Transverse colon (tissue), 3 donors: ENCODE measurements around the gene TRAFD1.

Source experiments
- EP300 ChIP-seq: sonication (generic); formaldehyde crosslinking; IDR thresholded peaks from one replicate; pipeline ENCODE4 v1.6.1; 2017; ENCODE audit warnings: antibody characterized with exemption, low read depth
- POLR2A ChIP-seq: fragments of 450-650 bp; IDR thresholded peaks from one replicate; pipeline ENCODE4 v1.6.1; 2016; ENCODE audit warnings: antibody characterized with exemption, mild to moderate bottlenecking, moderate library complexity
- TF ChIP-seq, protein P1 (sequence below), 5 experiments: fragments of 200-600 bp in 3 of 5; fragments of 450-650 bp in 2 of 5; sonication (generic) in 3 of 5; IDR thresholded peaks; 1 replicate in 2 of 5; 2 replicates in 3 of 5; pipeline ENCODE4 v1.5.1; 2016 to 2017; ENCODE audit warnings: antibody characterized with exemption in 5 of 5, inconsistent platforms in 3 of 5, mild to moderate bottlenecking in 2 of 5, moderate library complexity in 1 of 5

DNA sequence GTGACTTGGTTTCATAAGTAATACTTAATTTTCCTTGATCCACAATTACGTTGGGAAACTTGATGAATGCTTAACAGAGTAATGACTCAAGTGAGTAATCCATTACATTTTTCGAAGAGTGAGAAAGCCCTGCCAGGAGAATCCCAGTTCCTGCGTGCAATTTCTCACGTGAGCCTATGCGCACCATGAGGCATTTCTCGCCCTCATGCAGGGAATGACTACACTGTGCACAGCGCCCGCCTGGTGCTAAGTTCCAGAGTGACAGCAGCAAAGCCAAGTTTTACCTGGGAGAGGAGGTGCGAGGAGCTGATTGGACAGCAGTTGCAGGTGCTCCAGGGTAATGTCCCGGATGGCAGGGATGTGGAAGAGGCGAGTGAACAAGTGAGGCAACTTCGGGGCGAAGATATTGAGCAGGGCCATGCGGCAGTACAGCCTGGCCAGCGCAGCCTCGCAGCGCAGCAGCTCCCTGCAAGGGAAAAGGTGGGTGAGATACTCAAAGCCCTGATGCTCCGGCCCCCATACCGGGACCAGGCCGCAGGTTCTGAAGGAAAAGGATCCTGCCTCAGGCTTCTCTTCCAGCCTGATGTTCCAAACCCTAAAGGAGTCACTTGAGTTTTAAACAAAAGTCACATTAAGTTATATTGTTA, 69.4 kb downstream of the TRAFD1 start:
- TF ChIP-seq POLR2A: no peak
- TF ChIP-seq, protein P1, sequence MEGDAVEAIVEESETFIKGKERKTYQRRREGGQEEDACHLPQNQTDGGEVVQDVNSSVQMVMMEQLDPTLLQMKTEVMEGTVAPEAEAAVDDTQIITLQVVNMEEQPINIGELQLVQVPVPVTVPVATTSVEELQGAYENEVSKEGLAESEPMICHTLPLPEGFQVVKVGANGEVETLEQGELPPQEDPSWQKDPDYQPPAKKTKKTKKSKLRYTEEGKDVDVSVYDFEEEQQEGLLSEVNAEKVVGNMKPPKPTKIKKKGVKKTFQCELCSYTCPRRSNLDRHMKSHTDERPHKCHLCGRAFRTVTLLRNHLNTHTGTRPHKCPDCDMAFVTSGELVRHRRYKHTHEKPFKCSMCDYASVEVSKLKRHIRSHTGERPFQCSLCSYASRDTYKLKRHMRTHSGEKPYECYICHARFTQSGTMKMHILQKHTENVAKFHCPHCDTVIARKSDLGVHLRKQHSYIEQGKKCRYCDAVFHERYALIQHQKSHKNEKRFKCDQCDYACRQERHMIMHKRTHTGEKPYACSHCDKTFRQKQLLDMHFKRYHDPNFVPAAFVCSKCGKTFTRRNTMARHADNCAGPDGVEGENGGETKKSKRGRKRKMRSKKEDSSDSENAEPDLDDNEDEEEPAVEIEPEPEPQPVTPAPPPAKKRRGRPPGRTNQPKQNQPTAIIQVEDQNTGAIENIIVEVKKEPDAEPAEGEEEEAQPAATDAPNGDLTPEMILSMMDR (IDR thresholded peaks at IDR 0.05): no peak
- no peak for TF ChIP-seq EP300
